HepG2 (cell line): ENCODE data around the gene VPS4A. TPM values are rescaled to one million over a fixed set of nuclear protein-coding genes. Genes with fewer than 3 reads are reported as not detected.

Experiments used
- ARID5B ChIP-seq: IDR thresholded peaks from 2 replicates; pipeline ENCODE4 v1.4.0; 2020; ENCODE audit warnings: mild to moderate bottlenecking, missing genetic modification reagents
- BRF2 ChIP-seq: sonication (generic); formaldehyde crosslinking; IDR thresholded peaks from 2 replicates; pipeline ENCODE4 v1.8.1; 2022; ENCODE audit warnings: mild to moderate bottlenecking, missing genetic modification reagents
- CREM ChIP-seq, 2 experiments: sonication (generic) in 1 of 2; formaldehyde crosslinking in 1 of 2; IDR thresholded peaks; 2 replicates each; pipeline versions ENCODE4 v1.4.0 to v1.6.1; 2016 to 2020; ENCODE audit warnings: antibody characterized with exemption in 1 of 2, mild to moderate bottlenecking in 1 of 2, missing genetic modification reagents in 1 of 2
- HIC2 ChIP-seq: sonication (generic); formaldehyde crosslinking; IDR thresholded peaks from 2 replicates; pipeline ENCODE4 v1.9.0; 2022; ENCODE audit warnings: low read depth, missing genetic modification reagents
- HNF4G ChIP-seq, 2 experiments: sonication (generic) in 1 of 2; formaldehyde crosslinking in 1 of 2; IDR thresholded peaks; 2 replicates each; pipeline versions ENCODE4 v1.4.0 to v1.6.1; 2011 to 2020; ENCODE audit warnings: borderline replicate concordance in 2 of 2, low read depth in 2 of 2, mild to moderate bottlenecking in 2 of 2, low read length in 1 of 2, missing genetic modification reagents in 1 of 2, moderate library complexity in 1 of 2
- IRF2 ChIP-seq: IDR thresholded peaks from 2 replicates; pipeline ENCODE4 v1.6.1; 2018; ENCODE audit warnings: missing genetic modification reagents, missing compliant biosample characterization
- PBX2 ChIP-seq: IDR thresholded peaks from 2 replicates; pipeline ENCODE4 v1.6.1; 2016; ENCODE audit warnings: control low read depth
- PPARG ChIP-seq: conservative IDR thresholded peaks from 2 replicates; pipeline ENCODE4 v1.6.1; 2016; ENCODE audit warnings: missing biosample characterization, missing genetic modification reagents
- ZKSCAN5 ChIP-seq: sonication (generic); formaldehyde crosslinking; IDR thresholded peaks from 2 replicates; pipeline ENCODE4 v1.5.1; 2020; ENCODE audit warnings: mild to moderate bottlenecking, missing genetic modification reagents
- ZNF616 ChIP-seq: sonication (generic); formaldehyde crosslinking; IDR thresholded peaks from 2 replicates; pipeline ENCODE4 v1.5.0; 2020; ENCODE audit warnings: low read depth, mild to moderate bottlenecking, missing genetic modification reagents
- ZNF629 ChIP-seq: sonication (generic); formaldehyde crosslinking; conservative IDR thresholded peaks from 2 replicates; pipeline ENCODE4 v1.5.0; 2020; ENCODE audit warnings: missing genetic modification reagents
- polyA plus RNA-seq, 8 experiments: library from polyadenylated mRNA; depleted of rRNA in 3 of 8; stranded (reverse) in 7 of 8; unstranded in 1 of 8; fragments of >200 nt; fragmentation: Illumina TruSeq in 4 of 8; extraction: Trizol in 4 of 8; gene quantifications; 2 replicates each; pipeline versions ENCODE4 v1.2.1 to v1.2.3, GENCODE V29; 2011 to 2016; ENCODE audit warnings: low read depth in 4 of 8, missing spikeins in 1 of 8, mixed read lengths in 1 of 8; ENCODE audit not compliant: insufficient read depth in 1 of 8
- total RNA-seq, 5 experiments: library from RNA; depleted of rRNA; stranded (reverse); fragments of >200 nt; fragmentation: Illumina TruSeq; extraction: Trizol; gene quantifications; 2 replicates each; pipeline ENCODE4 v1.2.3, GENCODE V29; 2016; ENCODE audit warnings: low read depth in 1 of 5
- TF ChIP-seq, protein P1 (sequence below): sonication (generic); formaldehyde crosslinking; IDR thresholded peaks from 2 replicates; pipeline ENCODE4 v1.5.0; 2020; ENCODE audit warnings: missing genetic modification reagents
- TF ChIP-seq, protein P2 (sequence below): sonication (generic); formaldehyde crosslinking; IDR thresholded peaks from 2 replicates; pipeline ENCODE4 v1.4.0; 2020; ENCODE audit warnings: missing genetic modification reagents

Gene VPS4A
- total and polyA plus RNA-seq, 2 of the 13 experiments (the other 11 are each of a cell fraction or from before 2014, with no cell fraction given) = 13.2 to 27.9 TPM

DNA sequence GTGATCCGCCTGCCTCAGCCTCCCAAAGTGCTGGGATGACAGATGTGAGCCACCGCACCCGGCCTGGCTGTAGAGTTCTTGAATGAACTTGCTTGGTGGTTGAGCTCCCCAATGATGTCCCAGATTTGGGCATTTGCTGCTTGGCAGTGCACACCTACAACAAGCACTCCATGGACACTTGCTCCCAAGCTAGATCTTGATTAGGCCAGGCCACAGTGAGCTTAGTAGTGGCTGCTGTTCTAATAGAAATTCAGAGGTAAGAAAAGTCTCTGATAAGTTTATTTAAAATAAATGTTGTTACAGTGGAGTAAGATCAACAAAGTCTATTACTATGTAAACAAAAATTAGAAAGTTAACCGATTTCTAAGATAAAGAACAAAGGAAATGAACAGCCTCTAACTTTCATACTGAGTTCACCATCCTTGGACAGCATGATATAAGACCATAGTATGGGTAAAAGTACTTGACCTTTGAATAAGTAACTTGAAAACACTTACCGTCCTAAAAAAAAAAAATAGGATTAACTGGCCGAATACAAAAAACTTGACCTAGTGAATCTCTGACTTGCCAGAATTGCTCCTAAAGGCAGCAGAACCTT is 39.5 kb downstream of the VPS4A start (continued):
- TF ChIP-seq, protein P1, sequence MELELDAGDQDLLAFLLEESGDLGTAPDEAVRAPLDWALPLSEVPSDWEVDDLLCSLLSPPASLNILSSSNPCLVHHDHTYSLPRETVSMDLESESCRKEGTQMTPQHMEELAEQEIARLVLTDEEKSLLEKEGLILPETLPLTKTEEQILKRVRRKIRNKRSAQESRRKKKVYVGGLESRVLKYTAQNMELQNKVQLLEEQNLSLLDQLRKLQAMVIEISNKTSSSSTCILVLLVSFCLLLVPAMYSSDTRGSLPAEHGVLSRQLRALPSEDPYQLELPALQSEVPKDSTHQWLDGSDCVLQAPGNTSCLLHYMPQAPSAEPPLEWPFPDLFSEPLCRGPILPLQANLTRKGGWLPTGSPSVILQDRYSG = no peak
- TF ChIP-seq ZNF629 (CRISPR knock-in tag) (0 out of 2 replicates have a peak, but pooled peaks have one; percentile 10), IRF2 (CRISPR knock-in tag) (no peak), HIC2 (CRISPR knock-in tag) (no peak), ZNF616 (CRISPR knock-in tag) (no peak), PBX2 (no peak), HNF4G (IDR thresholded peaks at IDR 0.05; ENCODE audit: borderline replicate concordance, low read depth, low read length) (no peak), HNF4G (CRISPR knock-in tag; IDR thresholded peaks at IDR 0.05; ENCODE audit: borderline replicate concordance, low read depth) (no peak), PPARG (CRISPR knock-in tag) (peak; percentile 61; the same call in 1 of the 2 replicates), ARID5B (CRISPR knock-in tag) (peak; percentile 46; the same call in 1 of the 2 replicates), CREM (IDR thresholded peaks at IDR 0.05) (peak; percentile 26; the same call in 1 of the 2 replicates), CREM (CRISPR knock-in tag; IDR thresholded peaks at IDR 0.05) (no peak), BRF2 (CRISPR knock-in tag) (no peak), ZKSCAN5 (CRISPR knock-in tag) (no peak)
- TF ChIP-seq, protein P2, sequence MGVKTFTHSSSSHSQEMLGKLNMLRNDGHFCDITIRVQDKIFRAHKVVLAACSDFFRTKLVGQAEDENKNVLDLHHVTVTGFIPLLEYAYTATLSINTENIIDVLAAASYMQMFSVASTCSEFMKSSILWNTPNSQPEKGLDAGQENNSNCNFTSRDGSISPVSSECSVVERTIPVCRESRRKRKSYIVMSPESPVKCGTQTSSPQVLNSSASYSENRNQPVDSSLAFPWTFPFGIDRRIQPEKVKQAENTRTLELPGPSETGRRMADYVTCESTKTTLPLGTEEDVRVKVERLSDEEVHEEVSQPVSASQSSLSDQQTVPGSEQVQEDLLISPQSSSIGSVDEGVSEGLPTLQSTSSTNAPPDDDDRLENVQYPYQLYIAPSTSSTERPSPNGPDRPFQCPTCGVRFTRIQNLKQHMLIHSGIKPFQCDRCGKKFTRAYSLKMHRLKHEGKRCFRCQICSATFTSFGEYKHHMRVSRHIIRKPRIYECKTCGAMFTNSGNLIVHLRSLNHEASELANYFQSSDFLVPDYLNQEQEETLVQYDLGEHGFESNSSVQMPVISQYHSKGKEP = no peak
